Measurements from ENCODE around the gene PPFIBP1. TPM values are rescaled to one million over a fixed set of nuclear protein-coding genes. Genes with fewer than 3 reads are reported as not detected.
A peak's percentile ranks its signal among the peaks of the same experiment; 100 is the strongest.

PPFIBP1 gene
- total RNA-seq, 1 experiment from 2014 or later, result 42.3 TPM

GRCh38 chr12:27673101-27673718, 149.2 kb downstream of the PPFIBP1 start:
- no peak for DNase-seq
- Histone ChIP-seq H3K4me3 (no peak overlapping the region), H3K36me3 (peaks cover 16% of the 10 kb centered on the region), H3K27me3 (no peaks in the 10 kb centered on the region), H3K9me3 (no peaks in the 10 kb centered on the region)

- no peak overlapping the region for H3K4me3 ChIP-seq
- no peak for DNase-seq
- no peaks in the 10 kb centered on the region for H3K27me3 ChIP-seq
- no peaks in the 10 kb centered on the region for H3K9me3 ChIP-seq
- peaks cover 28% of the 10 kb centered on the region for H3K36me3 ChIP-seq
Measured at GRCh38 chr12:27674989-27675388, 151.0 kb downstream of the PPFIBP1 start.

- DNase-seq, result no peak
- H3K9me3 ChIP-seq, result no peaks in the 10 kb centered on the region
- peaks cover 55% of the 10 kb centered on the region for H3K36me3 ChIP-seq
- no peak overlapping the region for H3K4me3 ChIP-seq
- no peaks in the 10 kb centered on the region for H3K27me3 ChIP-seq
Measured at GRCh38 chr12:27680619-27681018, 156.6 kb downstream of the PPFIBP1 start.

DNA sequence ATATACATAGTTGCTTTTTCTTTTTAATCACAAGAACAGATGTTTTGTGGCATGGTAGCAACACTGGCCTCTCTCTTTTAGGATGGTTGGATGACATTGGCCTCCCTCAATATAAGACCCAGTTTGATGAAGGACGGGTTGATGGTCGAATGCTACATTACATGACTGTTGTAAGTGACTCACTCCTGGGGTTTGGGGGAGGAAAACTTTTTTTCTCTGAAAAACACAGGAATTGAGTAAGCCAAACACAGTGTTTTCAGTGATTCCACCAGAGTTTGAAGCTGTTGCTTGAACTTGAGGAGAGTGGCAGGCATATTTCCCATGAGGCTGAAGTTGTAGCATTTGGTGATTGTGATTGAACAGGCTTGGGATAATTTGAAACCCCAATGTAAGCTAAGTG, 158.5 kb downstream of the PPFIBP1 start:
- H3K27me3 ChIP-seq, result no peaks in the 10 kb centered on the region
- DNase-seq, result no peak
- H3K4me3 ChIP-seq, result no peak overlapping the region
- peaks cover 49% of the 10 kb centered on the region for H3K36me3 ChIP-seq
- no peaks in the 10 kb centered on the region for H3K9me3 ChIP-seq

DNA sequence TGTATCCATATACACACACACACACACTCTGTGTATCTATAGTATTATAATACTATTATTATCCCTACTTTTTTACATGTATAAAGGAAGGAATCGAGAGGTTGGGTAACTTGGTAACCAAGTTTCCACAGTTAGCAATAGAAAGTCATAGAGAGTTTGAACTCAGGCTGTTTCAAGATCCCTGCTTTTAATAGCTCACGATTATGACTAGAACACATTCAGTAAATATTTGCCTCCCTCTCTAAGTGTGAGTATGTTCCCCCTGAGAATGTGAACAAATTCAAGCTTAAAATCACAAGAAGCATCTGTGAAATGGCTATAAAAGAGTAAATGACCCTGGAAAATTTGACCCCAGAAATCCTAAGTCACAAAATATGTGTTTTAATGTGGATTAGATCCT, 161.3 kb downstream of the PPFIBP1 start:
- H3K27me3 ChIP-seq, result no peaks in the 10 kb centered on the region
- H3K9me3 ChIP-seq, result no peaks in the 10 kb centered on the region
- no peak for DNase-seq
- H3K36me3 ChIP-seq, result peaks cover 32% of the 10 kb centered on the region
- H3K4me3 ChIP-seq, result no peak overlapping the region

DNA sequence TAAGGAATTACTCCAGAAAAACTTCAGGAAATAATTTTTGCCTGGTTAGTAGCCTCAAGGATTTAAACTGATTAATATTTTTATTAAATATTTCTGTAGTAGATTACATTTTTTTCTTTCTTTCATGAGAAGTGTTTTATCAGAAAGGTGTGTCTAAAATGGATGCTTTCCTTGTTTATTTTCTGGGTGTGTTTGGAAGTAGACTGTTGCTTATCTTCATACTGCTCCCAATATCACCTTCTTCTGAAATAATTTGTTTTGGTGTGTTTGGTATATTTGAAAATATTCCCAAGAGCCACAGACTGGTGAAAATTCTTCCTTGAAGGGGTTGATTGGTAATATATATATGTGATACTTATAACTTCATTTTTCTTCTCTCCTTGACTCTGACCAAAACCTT, 162.1 kb downstream of the PPFIBP1 start:
- Histone ChIP-seq H3K36me3 (peaks cover 25% of the 10 kb centered on the region), H3K4me3 (no peak overlapping the region), H3K27me3 (no peaks in the 10 kb centered on the region), H3K9me3 (no peaks in the 10 kb centered on the region)
- no peak for DNase-seq

DNA sequence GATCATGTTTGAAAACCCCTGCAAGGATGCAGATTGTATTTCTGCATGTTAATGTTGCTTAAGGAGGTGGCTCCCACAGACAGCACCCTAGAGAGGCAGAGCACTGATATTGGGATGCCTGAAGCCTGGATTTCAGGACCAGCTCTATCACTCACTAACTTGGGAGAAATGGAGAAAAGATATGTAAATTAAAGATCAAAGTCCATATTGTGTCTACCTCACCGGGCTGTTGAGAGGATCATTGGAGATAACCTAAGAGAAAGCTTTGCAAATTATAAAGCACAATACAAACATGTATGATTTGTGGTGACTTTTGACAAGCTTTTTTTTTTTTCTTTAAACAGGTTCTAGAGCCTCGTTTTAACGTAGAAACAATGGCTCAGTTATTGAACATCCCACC, 164.7 kb downstream of the PPFIBP1 start:
- DNase-seq, result no peak
- Histone ChIP-seq H3K9me3 (no peaks in the 10 kb centered on the region), H3K36me3 (peaks cover 21% of the 10 kb centered on the region), H3K4me3 (no peak overlapping the region), H3K27me3 (no peaks in the 10 kb centered on the region)

GRCh38 chr12:27689558-27690180, 165.7 kb downstream of the PPFIBP1 start:
- no peak for DNase-seq
- Histone ChIP-seq H3K27me3 (no peaks in the 10 kb centered on the region), H3K36me3 (peaks cover 27% of the 10 kb centered on the region), H3K4me3 (no peak overlapping the region), H3K9me3 (no peaks in the 10 kb centered on the region)

DNA sequence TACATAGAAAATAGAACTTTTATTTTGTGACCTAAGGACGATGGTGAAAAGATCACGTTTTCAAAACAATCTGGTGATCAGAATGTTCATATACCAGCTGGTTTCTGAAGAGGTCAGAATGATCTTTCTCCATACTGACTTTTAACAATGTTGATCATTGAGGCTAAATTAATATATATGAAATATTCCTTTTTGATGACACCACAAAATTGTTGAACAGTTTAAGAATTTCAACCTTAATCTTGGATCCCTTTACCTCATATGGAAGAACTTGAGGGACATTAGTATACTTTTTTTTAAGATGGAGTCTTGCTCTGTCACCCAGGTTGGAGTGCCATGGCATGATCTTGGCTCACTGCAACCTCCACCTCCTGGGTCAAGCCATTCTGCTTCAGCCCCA, 169.4 kb downstream of the PPFIBP1 start:
- H3K4me3 ChIP-seq, result no peak overlapping the region
- no peak for DNase-seq
- H3K36me3 ChIP-seq, result peaks cover 36% of the 10 kb centered on the region
- no peaks in the 10 kb centered on the region for H3K27me3 ChIP-seq
- H3K9me3 ChIP-seq, result no peaks in the 10 kb centered on the region

GRCh38 chr12:27695556-27696292, 171.7 kb downstream of the PPFIBP1 start:
- Histone ChIP-seq H3K36me3 (peaks cover 36% of the 10 kb centered on the region), H3K9me3 (no peaks in the 10 kb centered on the region), H3K27me3 (no peaks in the 10 kb centered on the region), H3K4me3 (no peak overlapping the region)
- no peak for DNase-seq

- H3K36me3 ChIP-seq, result peaks cover 35% of the 10 kb centered on the region
- no peaks in the 10 kb centered on the region for H3K9me3 ChIP-seq
- H3K27me3 ChIP-seq, result no peaks in the 10 kb centered on the region
- H3K4me3 ChIP-seq, result no peak within 1 kb of the TSS
- no peak for DNase-seq
Measured at GRCh38 chr12:27696293-27696652, 172.3 kb downstream of the PPFIBP1 start, which contains the start of gene REP15. REP15 (plus strand) TSS chr12:27696447; CDS start chr12:27696563, 116 bp downstream.

- DNase-seq, result no peak
- H3K4me3 ChIP-seq, result no peak overlapping the region
- H3K36me3 ChIP-seq, result peaks cover 28% of the 10 kb centered on the region
- no peaks in the 10 kb centered on the region for H3K27me3 ChIP-seq
- no peaks in the 10 kb centered on the region for H3K9me3 ChIP-seq
Measured at GRCh38 chr12:27696864-27697564, 173.0 kb downstream of the PPFIBP1 start.

DNA sequence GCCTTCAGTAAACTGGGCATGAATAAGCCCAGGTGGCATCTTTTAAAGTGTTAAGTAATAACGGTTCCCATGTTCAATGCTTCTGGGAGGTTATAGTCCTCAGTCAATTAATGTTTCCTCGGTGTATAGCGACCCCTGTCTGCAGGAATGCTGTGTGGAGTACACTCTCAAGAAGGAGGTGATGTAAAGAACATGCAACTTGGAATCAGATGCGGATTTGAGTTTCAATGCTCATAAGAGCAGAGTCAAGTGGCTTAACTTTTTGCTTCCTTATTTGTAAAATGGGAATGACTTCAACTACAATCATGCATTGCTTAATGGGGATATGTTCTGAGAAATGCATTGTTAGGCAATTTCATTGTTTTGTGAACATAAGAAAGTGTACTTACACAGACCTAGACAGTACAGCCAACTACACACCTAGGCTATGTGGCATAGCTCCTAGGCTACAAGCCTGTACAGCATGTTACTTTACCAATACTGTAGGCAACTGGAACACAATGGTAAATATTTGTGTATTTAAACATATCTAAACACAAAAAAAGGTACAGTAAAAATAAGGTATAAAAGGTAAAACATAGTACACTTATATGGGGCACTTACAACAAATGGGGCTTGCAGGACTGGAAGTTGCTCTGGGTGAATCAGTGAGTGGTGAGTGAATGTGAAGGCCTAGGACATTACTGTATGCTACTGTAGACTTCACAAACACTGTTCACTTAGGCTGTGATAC, 179.9 kb downstream of the PPFIBP1 start:
- Histone ChIP-seq H3K9me3 (no peaks in the 10 kb centered on the region), H3K36me3 (no peaks in the 10 kb centered on the region), H3K27me3 (no peaks in the 10 kb centered on the region), H3K4me3 (no peak overlapping the region)
- DNase-seq, result peak; percentile 75

- H3K9me3 ChIP-seq, result no peaks in the 10 kb centered on the region
- no peaks in the 10 kb centered on the region for H3K36me3 ChIP-seq
- H3K27me3 ChIP-seq, result no peaks in the 10 kb centered on the region
- no peak overlapping the region for H3K4me3 ChIP-seq
- no peak for DNase-seq
Measured at GRCh38 chr12:27705263-27705662, 181.3 kb downstream of the PPFIBP1 start.

DNA sequence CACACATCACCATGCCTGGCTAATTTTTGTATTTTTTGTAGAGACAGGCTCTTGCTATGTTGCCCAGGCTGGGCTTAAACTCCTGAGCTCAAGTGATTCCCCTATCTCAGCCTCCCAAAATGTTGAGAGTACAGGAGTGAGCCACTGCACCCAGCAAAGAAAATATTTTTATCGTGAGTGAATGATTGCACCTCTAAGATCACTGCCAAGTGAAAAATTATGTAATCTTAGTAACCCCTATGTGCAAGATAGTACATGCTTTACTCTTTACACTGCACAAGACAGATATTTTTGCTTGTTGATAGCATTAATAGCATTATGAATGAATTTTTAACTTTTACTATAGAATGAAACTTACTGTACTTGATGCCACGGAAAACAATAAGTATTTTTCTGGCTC, 183.2 kb downstream of the PPFIBP1 start:
- no peaks in the 10 kb centered on the region for H3K27me3 ChIP-seq
- H3K4me3 ChIP-seq, result no peak overlapping the region
- DNase-seq, result no peak
- peaks cover 4% of the 10 kb centered on the region; the same call in 1 of the 2 replicates for H3K36me3 ChIP-seq
- H3K9me3 ChIP-seq, result no peaks in the 10 kb centered on the region

DNA sequence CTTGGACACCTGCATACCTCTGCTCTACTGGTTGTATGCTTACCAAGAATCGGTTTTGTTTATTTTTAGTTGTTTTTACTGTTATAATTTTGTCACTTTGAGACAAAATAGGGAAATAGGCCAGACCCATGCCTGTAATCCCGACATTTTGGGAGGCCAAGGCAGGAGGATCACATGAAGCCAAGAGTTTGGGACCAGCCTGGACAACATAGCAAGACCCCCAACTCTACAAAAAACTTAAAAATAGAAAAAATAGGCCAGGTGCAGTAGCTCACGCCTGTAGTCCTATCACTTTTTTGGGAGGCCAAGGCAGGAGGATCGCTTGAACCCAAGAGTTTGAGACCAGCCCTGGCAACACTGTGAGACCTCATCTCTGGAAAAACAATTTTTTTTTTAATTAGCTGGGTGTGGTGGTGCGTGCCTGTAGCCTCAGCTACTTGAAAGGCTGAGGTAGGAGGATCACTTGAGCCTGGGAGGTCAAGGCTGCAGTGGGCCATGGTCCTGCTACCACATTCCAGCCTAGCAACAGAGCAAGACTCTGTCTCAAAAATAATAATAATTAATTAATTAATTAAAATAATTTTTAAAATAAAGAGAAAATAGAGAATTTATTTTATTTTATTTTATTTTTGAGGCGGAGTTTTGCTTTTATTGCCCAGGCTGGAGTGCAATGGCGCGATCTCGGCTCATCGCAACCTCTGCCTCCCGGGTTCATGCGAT, 185.4 kb downstream of the PPFIBP1 start:
- peaks cover 13% of the 10 kb centered on the region for H3K36me3 ChIP-seq
- H3K9me3 ChIP-seq, result no peaks in the 10 kb centered on the region
- no peak for DNase-seq
- H3K27me3 ChIP-seq, result no peaks in the 10 kb centered on the region
- H3K4me3 ChIP-seq, result peak overlapping the region; percentile 79

All from MG63 (cell line).